B cell (primary cell): ENCODE data around the gene COBL. TPM values are rescaled to one million over a fixed set of nuclear protein-coding genes. Genes with fewer than 3 reads are reported as not detected.

Experiments used
- ATAC-seq: fragments of 200-7000 bp; cut with Tn5 transposase; one replicate; pipeline ENCODE4 v1.10.0; 2021; ENCODE audit warnings: low read depth, mild to moderate bottlenecking, moderate number of reproducible peaks, moderate library complexity
- CTCF ChIA-PET: fragments of 350-600 bp; sonication (Branson Sonifier 250); formaldehyde crosslinking; loops from one replicate; lab custom pipeline; 2021; ENCODE audit warnings: antibody characterized with exemption, inconsistent platforms; lab: Charles Lee
- POLR2A ChIA-PET: fragments of 350-600 bp; sonication (Branson Sonifier 250); formaldehyde crosslinking; loops from one replicate; lab custom pipeline; 2021; ENCODE audit warnings: antibody characterized with exemption; lab: Charles Lee
- DNase-seq: peaks from one replicate; pipeline ENCODE4 v3.0.0; 2013
- H2AFZ ChIP-seq: 2 replicates; pipeline ENCODE4 v1.6.1; 2012; ENCODE audit warnings: mild to moderate bottlenecking, low read depth, low read length; ENCODE audit not compliant: insufficient read depth, poor library complexity, severe bottlenecking
- H3K27ac ChIP-seq, 2 donors: 1 replicate in 1 of 2; 2 replicates in 1 of 2; pipeline ENCODE4 v1.5.1; 2012 to 2013; ENCODE audit warnings: low read length in 2 of 2, mild to moderate bottlenecking in 2 of 2, moderate library complexity in 1 of 2
- H3K27me3 ChIP-seq, 4 experiments: fragments of 200-600 bp in 1 of 4; sonication (generic) in 1 of 4; replicated peaks in 1 of 4; 1 replicate in 2 of 4; 2 replicates in 2 of 4; pipeline versions ENCODE4 v1.6.1 to v1.7.0; 2013 to 2016; ENCODE audit warnings: low read length in 3 of 4, mild to moderate bottlenecking in 2 of 4, mixed read lengths in 1 of 4, moderate library complexity in 1 of 4; ENCODE audit not compliant: insufficient read depth in 4 of 4, control insufficient read depth in 3 of 4; ENCODE audit errors: control extremely low read depth in 1 of 4
- H3K36me3 ChIP-seq, 2 experiments: replicated peaks in 1 of 2; 1 replicate in 1 of 2; 2 replicates in 1 of 2; pipeline versions ENCODE4 v1.6.1 to v1.7.1; 2013; ENCODE audit warnings: low read length in 1 of 2; ENCODE audit not compliant: insufficient read depth in 2 of 2, control insufficient read depth in 1 of 2; ENCODE audit errors: control extremely low read depth in 1 of 2, extremely low read depth in 1 of 2
- H3K4me1 ChIP-seq, 2 donors: fragments of 200-600 bp in 1 of 2; sonication (generic) in 1 of 2; 1 replicate in 1 of 2; 2 replicates in 1 of 2; pipeline versions ENCODE4 v1.5.1 to v1.6.1; 2013 to 2017; ENCODE audit warnings: low read length in 2 of 2; ENCODE audit not compliant: control insufficient read depth in 2 of 2, insufficient read depth in 2 of 2
- H3K4me2 ChIP-seq: replicated peaks from 2 replicates; pipeline ENCODE3; 2012; ENCODE audit warnings: mild to moderate bottlenecking, low read depth, low read length; ENCODE audit not compliant: poor library complexity, severe bottlenecking
- H3K4me3 ChIP-seq, 5 experiments: fragments of 200-600 bp in 1 of 5; sonication (generic) in 1 of 5; 1 replicate in 3 of 5; 2 replicates in 2 of 5; pipeline versions ENCODE4 v1.5.1 to v1.7.0; 2011 to 2016; ENCODE audit warnings: low read length in 4 of 5, mild to moderate bottlenecking in 4 of 5, low read depth in 2 of 5, control low read depth in 1 of 5, moderate library complexity in 1 of 5; ENCODE audit not compliant: insufficient read depth in 1 of 5; ENCODE audit errors: control extremely low read depth in 1 of 5, extremely low read depth in 1 of 5
- H3K79me2 ChIP-seq: fragments of 200-600 bp; sonication (generic); one replicate; pipeline ENCODE4 v1.6.0; 2016; ENCODE audit warnings: low read length; ENCODE audit not compliant: control insufficient read depth, insufficient read depth
- H3K9ac ChIP-seq: fragments of 200-600 bp; sonication (generic); 2 replicates; pipeline ENCODE4 v1.6.1; 2017; ENCODE audit warnings: mild to moderate bottlenecking, low read length, moderate library complexity
- H3K9me3 ChIP-seq, 3 donors: one replicate each; pipeline versions ENCODE4 v1.6.1 to v1.7.1; 2013; ENCODE audit warnings: low read length in 2 of 3; ENCODE audit not compliant: control insufficient read depth in 2 of 3, insufficient read depth in 1 of 3; ENCODE audit errors: control extremely low read depth in 1 of 3
- H4K20me1 ChIP-seq: 2 replicates; pipeline ENCODE4 v1.6.0; 2012; ENCODE audit warnings: mild to moderate bottlenecking, low read length; ENCODE audit not compliant: insufficient read depth, control insufficient read depth, poor library complexity, severe bottlenecking
- H3K27ac Mint-ChIP-seq: one replicate; pipeline ENCODE4 v1.8.0; 2021; ENCODE audit warnings: mixed read lengths
- H3K27me3 Mint-ChIP-seq: one replicate; pipeline ENCODE4 v1.8.0; 2021; ENCODE audit warnings: mixed read lengths
- H3K4me1 Mint-ChIP-seq: one replicate; pipeline ENCODE4 v1.8.0; 2021; ENCODE audit warnings: mixed read lengths
- H3K4me3 Mint-ChIP-seq: one replicate; pipeline ENCODE4 v1.8.0; 2021; ENCODE audit warnings: mixed read lengths
- H3K9me3 Mint-ChIP-seq: one replicate; pipeline ENCODE4 v1.8.0; 2022; ENCODE audit warnings: mixed read lengths; ENCODE audit not compliant: insufficient read depth
- EZH2 ChIP-seq: IDR thresholded peaks from 2 replicates; pipeline ENCODE4 v1.6.1; 2012; ENCODE audit warnings: borderline replicate concordance, low read depth, mild to moderate bottlenecking, moderate library complexity, low read length; ENCODE audit not compliant: insufficient read depth, poor library complexity, severe bottlenecking
- WGBS: methylation state at CpG from one replicate; pipeline ENCODE4 v1.1.5; 2013; ENCODE audit warnings: missing lambda C conversion rate; ENCODE audit not compliant: insufficient coverage; 5-methylcytosine and 5-hydroxymethylcytosine counted together
- intact Hi-C: fragments of 100-400 bp; cut with micrococcal nuclease; formaldehyde crosslinking; loops from one replicate; pipeline ENCODE4 v1.10.0; 2022
- polyA plus RNA-seq: library from polyadenylated mRNA; depleted of rRNA; stranded (reverse); fragments of >200 nt; gene quantifications from 2 replicates; pipeline ENCODE4 v1.2.3, GENCODE V29; 2012
- total RNA-seq, 2 donors: library from RNA; stranded (reverse); fragments of 120-200 nt in 1 of 2; gene quantifications; 1 replicate in 1 of 2; 2 replicates in 1 of 2; pipeline versions ENCODE4 v1.2.3 to v1.2.4, GENCODE V29; 2013 to 2022
- TF ChIP-seq, protein P1 (sequence below): fragments of 200-600 bp; IDR thresholded peaks from one replicate; pipeline ENCODE4 v1.8.0; 2022; ENCODE audit warnings: antibody characterized with exemption, mild to moderate bottlenecking

The COBL gene
- total and polyA plus RNA-seq, 2 donors (not counting 1 experiment from before 2014, with no cell fraction given): not detected

DNA sequence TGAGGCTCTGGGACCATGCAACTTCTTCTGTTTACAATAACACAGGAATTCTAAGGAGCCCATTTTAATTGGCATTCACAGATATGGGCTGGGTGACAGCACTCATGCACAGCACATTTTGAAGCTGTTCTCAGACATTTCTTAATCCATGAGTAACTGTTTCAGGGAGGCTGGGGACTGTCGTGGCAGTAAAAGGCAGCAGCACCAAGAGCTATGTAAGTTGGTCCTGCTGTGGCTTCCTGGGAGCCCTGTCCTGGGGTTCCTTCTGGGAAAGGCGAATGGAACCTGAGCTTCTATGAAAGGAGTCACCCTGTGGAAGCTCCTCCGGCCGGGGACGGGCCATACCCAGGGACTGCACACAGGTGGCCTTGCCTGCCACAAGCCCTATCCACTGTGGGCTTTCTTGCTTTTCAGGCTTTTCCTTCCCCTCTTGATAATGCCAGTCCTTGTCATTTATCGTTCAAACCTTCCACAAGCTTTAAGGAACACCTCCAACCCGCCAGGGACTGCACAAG, 40.5 kb downstream of the COBL start:
- TF ChIP-seq EZH2: no peak
- TF ChIP-seq, protein P1, sequence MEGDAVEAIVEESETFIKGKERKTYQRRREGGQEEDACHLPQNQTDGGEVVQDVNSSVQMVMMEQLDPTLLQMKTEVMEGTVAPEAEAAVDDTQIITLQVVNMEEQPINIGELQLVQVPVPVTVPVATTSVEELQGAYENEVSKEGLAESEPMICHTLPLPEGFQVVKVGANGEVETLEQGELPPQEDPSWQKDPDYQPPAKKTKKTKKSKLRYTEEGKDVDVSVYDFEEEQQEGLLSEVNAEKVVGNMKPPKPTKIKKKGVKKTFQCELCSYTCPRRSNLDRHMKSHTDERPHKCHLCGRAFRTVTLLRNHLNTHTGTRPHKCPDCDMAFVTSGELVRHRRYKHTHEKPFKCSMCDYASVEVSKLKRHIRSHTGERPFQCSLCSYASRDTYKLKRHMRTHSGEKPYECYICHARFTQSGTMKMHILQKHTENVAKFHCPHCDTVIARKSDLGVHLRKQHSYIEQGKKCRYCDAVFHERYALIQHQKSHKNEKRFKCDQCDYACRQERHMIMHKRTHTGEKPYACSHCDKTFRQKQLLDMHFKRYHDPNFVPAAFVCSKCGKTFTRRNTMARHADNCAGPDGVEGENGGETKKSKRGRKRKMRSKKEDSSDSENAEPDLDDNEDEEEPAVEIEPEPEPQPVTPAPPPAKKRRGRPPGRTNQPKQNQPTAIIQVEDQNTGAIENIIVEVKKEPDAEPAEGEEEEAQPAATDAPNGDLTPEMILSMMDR: no peak
- POLR2A ChIA-PET: no interaction called here
- H3K9me3 Mint-ChIP-seq: no peaks in the 10 kb centered on the region
- Histone ChIP-seq H4K20me1 (no peaks in the 10 kb centered on the region), H3K27ac (no peak overlapping the region), H3K4me1 (no peaks in the 10 kb centered on the region), H3K9ac (no peak overlapping the region), H3K79me2 (no peaks in the 10 kb centered on the region), H2AFZ (no peak overlapping the region), H3K36me3 (no peaks in the 10 kb centered on the region), H3K4me3 (no peak overlapping the region), H3K9me3 (no peaks in the 10 kb centered on the region), H3K4me2 (no peak overlapping the region), H3K27me3 (no peaks in the 10 kb centered on the region)
- intact Hi-C loops: no loop called here
- DNase-seq (no peak), ATAC-seq (no peak)
- H3K27me3 Mint-ChIP-seq: no peaks in the 10 kb centered on the region
- no peaks in the 10 kb centered on the region for H3K4me1 Mint-ChIP-seq
- CTCF ChIA-PET: no interaction called here
- no peak overlapping the region for H3K27ac Mint-ChIP-seq
- no peak overlapping the region for H3K4me3 Mint-ChIP-seq
- 84% methylated on average over 5 of the region's 7 CpGs for WGBS

DNA sequence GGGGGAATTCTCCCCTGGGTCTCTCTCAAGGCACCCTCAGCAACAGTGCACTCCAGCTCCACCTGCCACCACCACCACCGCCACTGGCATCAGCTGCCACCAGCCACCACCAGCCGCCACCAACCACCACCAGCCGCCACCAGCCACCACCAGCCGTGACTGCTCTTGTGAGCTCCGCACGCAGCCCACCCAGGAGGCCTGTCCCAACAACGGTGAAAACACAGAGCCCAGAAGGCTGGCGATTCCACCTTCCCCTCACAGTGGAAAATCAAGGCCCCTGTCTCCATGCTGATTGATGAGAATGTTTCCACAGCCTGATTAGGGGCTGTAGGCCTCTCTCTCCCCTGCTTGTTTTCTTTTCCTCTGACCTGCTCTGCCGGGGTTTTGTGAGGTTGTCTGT, 41.1 kb downstream of the COBL start:
- intact Hi-C loops: no loop called here
- ATAC-seq (no peak), DNase-seq (no peak)
- H2AFZ ChIP-seq: no peak overlapping the region
- no peak overlapping the region for H3K9ac ChIP-seq
- no peak overlapping the region for H3K4me3 Mint-ChIP-seq
- no peaks in the 10 kb centered on the region for H3K9me3 ChIP-seq
- H3K4me1 Mint-ChIP-seq: no peaks in the 10 kb centered on the region
- no peaks in the 10 kb centered on the region for H3K9me3 Mint-ChIP-seq
- no peaks in the 10 kb centered on the region for H3K36me3 ChIP-seq
- no peaks in the 10 kb centered on the region for H3K79me2 ChIP-seq
- H3K4me1 ChIP-seq: no peaks in the 10 kb centered on the region
- H3K27ac ChIP-seq: no peak overlapping the region
- no peaks in the 10 kb centered on the region for H4K20me1 ChIP-seq
- ChIA-PET CTCF (no interaction called here), POLR2A (no interaction called here)
- H3K27me3 ChIP-seq: no peaks in the 10 kb centered on the region
- TF ChIP-seq EZH2: no peak
- TF ChIP-seq, protein P1: no peak
- no peak overlapping the region for H3K4me3 ChIP-seq
- H3K4me2 ChIP-seq: no peak overlapping the region
- no peaks in the 10 kb centered on the region for H3K27me3 Mint-ChIP-seq
- 90% methylated on average over 2 of the region's 9 CpGs for WGBS
- H3K27ac Mint-ChIP-seq: no peak overlapping the region
